Measurements from ENCODE around the gene IL17RD. TPM values are rescaled to one million over a fixed set of nuclear protein-coding genes. Genes with fewer than 3 reads are reported as not detected.

The IL17RD gene
- polyA plus RNA-seq, 1 donor from 2014 or later, result not detected

GRCh38 chr3:57064001-57064400 lies 101.2 kb downstream of the IL17RD start:
- peaks cover 4% of the 10 kb centered on the region for H3K36me3 Mint-ChIP-seq
- H3K27me3 Mint-ChIP-seq, result peaks cover 29% of the 10 kb centered on the region
- no peak overlapping the region for H3K27ac Mint-ChIP-seq
- peaks cover 0 to 2% (median 2%) of the 10 kb centered on the region in 3 donors for H3K9me3 Mint-ChIP-seq
- H3K4me1 Mint-ChIP-seq, result peaks cover 8 to 12% (median 11%) of the 10 kb centered on the region in 3 donors
- H3K4me3 Mint-ChIP-seq, result no peak overlapping the region

GRCh38 chr3:57063032-57063431 lies 102.1 kb downstream of the IL17RD start:
- Mint-ChIP-seq H3K9me3 (peaks cover 0 to 2% (median 2%) of the 10 kb centered on the region in 3 donors), H3K4me1 (peaks cover 0 to 3% (median 2%) of the 10 kb centered on the region in 3 donors), H3K36me3 (peaks cover 4% of the 10 kb centered on the region), H3K4me3 (no peak overlapping the region), H3K27me3 (peaks cover 26% of the 10 kb centered on the region), H3K27ac (peak overlapping the region in 1 of 3 donors; percentile 75)

- peaks cover 4% of the 10 kb centered on the region for H3K36me3 Mint-ChIP-seq
- peaks cover 0 to 2% (median 2%) of the 10 kb centered on the region in 3 donors for H3K9me3 Mint-ChIP-seq
- peaks cover 26% of the 10 kb centered on the region for H3K27me3 Mint-ChIP-seq
- H3K4me1 Mint-ChIP-seq, result peaks cover 0 to 2% (median 0%) of the 10 kb centered on the region in 3 donors
- H3K4me3 Mint-ChIP-seq, result no peak overlapping the region
- no peak overlapping the region for H3K27ac Mint-ChIP-seq
Observed at GRCh38 chr3:57062101-57062631, 103.0 kb downstream of the IL17RD start.

DNA sequence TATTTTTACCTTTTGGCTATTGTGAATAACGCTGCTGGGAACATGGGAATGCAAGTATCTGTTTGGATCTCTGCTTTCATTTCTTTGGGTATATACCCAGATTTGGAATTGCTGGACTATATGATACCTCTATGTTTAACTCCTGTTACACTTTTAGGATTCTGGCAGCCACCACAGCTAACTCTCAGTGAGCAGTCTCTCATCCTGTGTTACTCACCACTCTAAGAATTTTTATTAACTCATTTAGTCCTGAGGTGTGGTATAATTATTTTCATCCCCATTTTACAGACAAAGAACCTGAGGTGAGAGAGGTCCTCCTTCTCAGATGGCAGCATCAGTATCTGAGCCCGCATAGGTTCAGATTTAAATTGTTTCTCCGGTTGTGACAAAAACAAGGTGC lies 103.6 kb downstream of the IL17RD start:
- Mint-ChIP-seq H3K9me3 (peaks cover 0 to 2% (median 2%) of the 10 kb centered on the region in 3 donors), H3K36me3 (peaks cover 4% of the 10 kb centered on the region), H3K4me1 (peaks cover 0 to 2% (median 0%) of the 10 kb centered on the region in 3 donors), H3K4me3 (no peak overlapping the region), H3K27me3 (peaks cover 26% of the 10 kb centered on the region), H3K27ac (no peak overlapping the region)

GRCh38 chr3:57060089-57060821 lies 104.9 kb downstream of the IL17RD start, which contains the start of gene SPATA12:
Gene SPATA12, plus strand, starts transcription at chr3:57060664. Its CDS starts 13,031 bp downstream, at chr3:57073695.
- peaks cover 0 to 2% (median 0%) of the 10 kb centered on the region in 3 donors for H3K4me1 Mint-ChIP-seq
- H3K27me3 Mint-ChIP-seq, result peaks cover 30% of the 10 kb centered on the region
- H3K36me3 Mint-ChIP-seq, result peaks cover 2% of the 10 kb centered on the region
- H3K27ac Mint-ChIP-seq, result no peak within 1 kb of the TSS
- H3K4me3 Mint-ChIP-seq, result no peak within 1 kb of the TSS
- H3K9me3 Mint-ChIP-seq, result peaks cover 0 to 2% (median 2%) of the 10 kb centered on the region in 3 donors

- Mint-ChIP-seq H3K27me3 (peaks cover 22% of the 10 kb centered on the region), H3K9me3 (peaks cover 0 to 2% (median 2%) of the 10 kb centered on the region in 3 donors), H3K4me3 (no peak overlapping the region), H3K27ac (no peak overlapping the region), H3K4me1 (peaks cover 0 to 2% (median 0%) of the 10 kb centered on the region in 3 donors), H3K36me3 (peaks cover 2% of the 10 kb centered on the region)
Observed at GRCh38 chr3:57059411-57059810, 105.7 kb downstream of the IL17RD start.

DNA sequence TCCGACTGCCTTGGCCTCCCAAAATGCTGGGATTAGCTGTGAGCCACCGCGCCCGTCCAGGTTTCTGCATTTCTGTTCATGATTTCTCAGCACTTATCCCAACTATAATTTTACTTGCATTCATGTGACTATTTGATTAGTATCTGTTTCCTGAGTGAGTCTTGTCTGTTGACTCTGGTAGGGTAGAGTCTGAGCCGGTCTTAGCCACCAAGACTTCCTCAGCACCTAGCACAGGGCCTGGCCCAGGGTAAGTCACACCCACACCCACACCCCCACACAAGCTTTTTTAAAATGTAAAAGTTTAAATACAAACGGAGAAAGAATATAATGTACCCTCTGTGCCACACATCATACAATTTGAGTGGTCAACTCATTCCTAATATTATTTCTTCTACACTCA lies 107.8 kb downstream of the IL17RD start:
- Mint-ChIP-seq H3K27me3 (peaks cover 17% of the 10 kb centered on the region), H3K27ac (no peak overlapping the region), H3K9me3 (no peaks in the 10 kb centered on the region)

DNA sequence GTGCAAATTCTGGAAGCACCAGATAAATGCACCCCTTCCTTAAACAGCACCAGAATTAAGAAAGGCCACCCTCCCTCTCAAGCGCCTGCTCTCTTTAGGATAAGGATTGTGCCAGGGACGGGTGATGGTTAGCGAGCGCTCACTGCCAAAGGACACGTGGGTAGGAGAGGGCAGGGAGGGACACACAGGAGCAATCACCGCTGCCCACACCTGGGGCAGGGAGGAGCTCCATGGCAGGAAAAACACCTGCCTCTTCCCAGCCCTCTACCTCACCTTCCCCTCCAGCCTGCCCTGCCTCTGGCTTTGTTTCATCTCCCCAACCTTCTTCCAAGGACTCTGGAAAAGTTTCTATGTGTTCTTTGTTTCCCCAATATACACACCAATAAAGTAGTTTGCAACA lies 112.0 kb downstream of the IL17RD start:
- H3K27me3 Mint-ChIP-seq, result peaks cover 11% of the 10 kb centered on the region

More for the DNA sequence above, 107.8 kb downstream of the IL17RD start:
- no peak overlapping the region for H3K4me3 Mint-ChIP-seq
- H3K36me3 Mint-ChIP-seq, result peaks cover 3% of the 10 kb centered on the region
- no peaks in the 10 kb centered on the region for H3K4me1 Mint-ChIP-seq

DNA sequence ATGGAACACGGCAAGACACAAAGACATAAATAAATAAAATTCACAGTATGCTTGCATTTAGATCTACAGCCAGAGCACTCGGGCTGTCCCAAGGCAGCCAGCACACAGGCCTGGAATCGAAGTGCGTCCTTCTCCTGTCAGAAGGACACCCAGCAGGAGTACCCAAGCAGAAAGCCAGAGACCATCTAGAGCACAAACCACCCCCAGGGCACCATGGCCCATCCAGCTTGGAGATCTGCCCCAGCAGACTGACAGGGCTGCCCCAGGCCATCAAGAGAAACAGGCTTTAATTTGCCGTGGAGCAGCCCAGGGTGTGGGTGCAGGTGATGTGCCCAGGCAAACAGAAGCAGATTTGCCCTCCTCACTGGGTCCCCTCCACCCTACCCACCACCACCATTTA lies 112.5 kb downstream of the IL17RD start:
- Mint-ChIP-seq H3K27me3 (peaks cover 13% of the 10 kb centered on the region), H3K4me3 (no peak overlapping the region), H3K9me3 (no peaks in the 10 kb centered on the region), H3K4me1 (peaks cover 0 to 1% (median 0%) of the 10 kb centered on the region in 3 donors), H3K27ac (no peak overlapping the region), H3K36me3 (peaks cover 3% of the 10 kb centered on the region)

More for the DNA sequence above, 112.0 kb downstream of the IL17RD start:
- Mint-ChIP-seq H3K9me3 (no peaks in the 10 kb centered on the region), H3K4me1 (peaks cover 0 to 1% (median 0%) of the 10 kb centered on the region in 3 donors), H3K4me3 (no peak overlapping the region), H3K36me3 (peaks cover 3% of the 10 kb centered on the region), H3K27ac (no peak overlapping the region)

DNA sequence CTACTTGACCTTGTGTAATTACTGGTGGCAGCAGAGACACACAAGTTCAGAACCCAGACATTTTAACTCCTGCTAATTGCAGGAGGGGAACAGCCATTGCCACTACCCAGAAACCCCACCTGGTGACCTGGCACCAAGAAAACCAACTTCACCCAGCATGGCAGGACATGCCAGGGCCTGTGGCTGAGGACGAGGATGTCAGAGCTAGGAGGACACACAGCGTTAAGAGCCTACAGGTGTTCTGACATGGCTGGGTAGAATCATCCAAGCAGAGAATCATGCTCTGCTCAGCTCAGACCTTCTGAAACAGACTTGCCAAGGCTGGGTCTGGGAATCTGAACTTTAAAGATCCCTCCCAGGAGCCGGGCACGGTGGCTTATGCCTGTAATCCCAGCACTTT lies 116.4 kb downstream of the IL17RD start:
- H3K4me3 Mint-ChIP-seq, result no peak overlapping the region
- no peaks in the 10 kb centered on the region for H3K9me3 Mint-ChIP-seq
- peaks cover 0 to 1% (median 0%) of the 10 kb centered on the region in 3 donors for H3K4me1 Mint-ChIP-seq
- H3K36me3 Mint-ChIP-seq, result peaks cover 3% of the 10 kb centered on the region
- H3K27ac Mint-ChIP-seq, result no peak overlapping the region
- H3K27me3 Mint-ChIP-seq, result peaks cover 6% of the 10 kb centered on the region

DNA sequence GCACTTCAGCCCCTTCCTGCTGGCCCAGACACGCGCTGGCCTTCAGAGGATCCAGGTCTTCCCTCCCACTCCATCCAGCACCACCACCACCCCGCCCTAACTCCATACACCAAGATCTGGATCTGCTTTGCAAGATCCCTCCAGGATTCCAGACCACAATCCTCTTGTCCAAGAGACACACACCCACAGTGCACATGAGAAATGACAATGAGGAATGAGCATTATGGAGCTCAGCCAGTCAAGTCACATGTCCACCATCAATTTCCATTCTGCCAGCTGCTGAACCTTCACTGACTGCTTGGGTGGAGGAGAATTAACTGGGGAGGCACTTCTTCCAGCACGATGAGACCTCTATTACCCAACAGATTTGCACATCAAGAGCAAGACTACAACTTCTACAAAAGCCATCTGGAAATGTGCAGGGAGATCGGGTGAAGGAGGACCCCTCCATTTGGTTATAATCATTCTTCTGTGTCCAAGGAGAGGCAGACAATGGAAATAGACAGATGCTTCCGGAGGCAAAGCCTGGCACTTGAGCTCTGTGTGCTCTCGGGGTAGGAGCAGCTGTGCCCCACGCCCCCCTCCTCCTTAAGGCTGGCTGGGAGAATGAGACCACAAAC lies 117.0 kb downstream of the IL17RD start:
- Mint-ChIP-seq H3K4me1 (peaks cover 0 to 1% (median 0%) of the 10 kb centered on the region in 3 donors), H3K4me3 (peak overlapping the region in 1 of 4 donors; percentile 8), H3K9me3 (no peaks in the 10 kb centered on the region), H3K36me3 (peaks cover 3% of the 10 kb centered on the region), H3K27me3 (peaks cover 10% of the 10 kb centered on the region), H3K27ac (no peak overlapping the region)

- H3K27ac Mint-ChIP-seq, result no peak overlapping the region
Observed at GRCh38 chr3:57046101-57046765, 118.9 kb downstream of the IL17RD start.

DNA sequence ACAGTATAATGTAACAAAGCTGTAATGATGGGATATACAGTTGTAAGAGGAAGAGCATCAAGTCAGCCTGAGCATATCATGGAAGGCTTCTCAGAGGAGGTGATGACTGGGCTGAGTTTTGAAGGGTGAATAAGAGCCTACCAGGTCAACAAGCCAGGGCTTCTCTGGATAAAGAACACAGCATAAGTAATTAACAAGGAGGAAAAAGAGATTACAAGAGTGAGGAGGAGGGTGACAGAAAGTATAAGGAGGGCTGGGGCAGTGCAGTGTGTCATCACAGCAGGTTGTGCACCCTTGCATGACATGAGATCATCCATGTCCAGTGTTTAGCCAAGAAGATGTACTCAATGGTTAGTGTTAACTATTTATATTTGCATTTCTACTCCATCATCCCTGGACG lies 121.6 kb downstream of the IL17RD start:
- Mint-ChIP-seq H3K4me3 (no peak overlapping the region), H3K27ac (no peak overlapping the region), H3K36me3 (no peaks in the 10 kb centered on the region), H3K27me3 (peaks cover 22% of the 10 kb centered on the region), H3K9me3 (no peaks in the 10 kb centered on the region), H3K4me1 (peaks cover 0 to 4% (median 0%) of the 10 kb centered on the region in 3 donors)

More at GRCh38 chr3:57046101-57046765, 118.9 kb downstream of the IL17RD start:
- Mint-ChIP-seq H3K27me3 (peaks cover 15% of the 10 kb centered on the region), H3K9me3 (no peaks in the 10 kb centered on the region), H3K36me3 (no peaks in the 10 kb centered on the region), H3K4me1 (peaks cover 0 to 1% (median 0%) of the 10 kb centered on the region in 3 donors), H3K4me3 (no peak overlapping the region)

DNA sequence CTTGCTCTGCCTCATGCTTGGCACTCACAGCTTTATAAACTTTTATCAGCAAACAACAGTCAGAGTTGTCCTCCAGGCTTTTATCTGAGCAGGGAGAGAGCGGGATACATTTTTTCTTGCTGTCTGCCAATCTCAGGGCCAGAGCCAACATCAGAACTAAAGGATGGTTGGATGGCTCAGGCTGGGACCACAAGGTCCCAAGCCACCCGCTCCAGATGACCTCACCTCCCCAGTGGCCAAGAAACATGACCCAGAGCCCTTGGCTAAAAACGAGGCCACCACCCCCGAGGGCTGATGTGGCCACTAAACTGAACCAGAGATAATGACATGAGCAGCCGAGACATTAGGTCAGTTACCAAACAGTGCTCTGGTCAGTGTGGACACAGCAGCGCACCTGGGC lies 123.5 kb downstream of the IL17RD start:
- peaks cover 20% of the 10 kb centered on the region for H3K27me3 Mint-ChIP-seq
- no peak overlapping the region for H3K4me3 Mint-ChIP-seq
- H3K9me3 Mint-ChIP-seq, result no peaks in the 10 kb centered on the region
- H3K36me3 Mint-ChIP-seq, result no peaks in the 10 kb centered on the region
- H3K27ac Mint-ChIP-seq, result no peak overlapping the region
- peaks cover 0 to 3% (median 0%) of the 10 kb centered on the region in 3 donors for H3K4me1 Mint-ChIP-seq

Data from IgD-negative memory B cell (primary cell).